ENCODE results near the gene EDC3.

DNA sequence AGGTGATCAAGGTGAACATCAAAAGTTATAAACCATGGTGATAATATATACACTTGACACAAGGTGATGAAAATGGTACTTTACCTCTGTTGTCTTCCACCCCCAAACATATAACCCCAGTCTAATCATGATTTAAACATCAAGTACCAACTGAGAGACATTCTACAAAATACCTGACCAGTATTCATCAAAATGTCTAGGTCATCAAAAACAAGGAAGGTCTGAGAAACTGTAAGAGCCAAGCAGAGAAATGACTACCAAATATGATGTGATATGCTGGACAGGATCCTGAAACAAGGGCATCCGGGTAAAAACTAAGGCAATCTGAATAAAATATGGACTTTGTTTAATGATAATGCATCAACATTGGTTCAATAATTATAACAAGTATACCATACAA is 27.8 kb downstream of the EDC3 start:
- no peak for TF ChIP-seq CTCF (IDR thresholded peaks at IDR 0.05)
- TF ChIP-seq POLR2A (IDR thresholded peaks at IDR 0.05), result no peak

All from sigmoid colon (tissue), 3 donors.